SIG-M5 treated with dmso at 0.1 percent for 504 hours (cell line): Measurements from ENCODE around the gene KHDC1L.
A peak's percentile ranks its signal among the peaks of the same experiment; 100 is the strongest.
"Not testable (repeated sequence)": the region's sequence is repeated elsewhere in the genome, so short reads cannot be mapped to it uniquely, and the experiment has no call there.

Source experiments
- DNase-seq: peaks from one replicate; lab custom pipeline; 2025; ENCODE audit not compliant: unreplicated experiment; lab: John Stamatoyannopoulos, UW

KHDC1L gene

GRCh38 chr6:73207221-73207837, 18.0 kb downstream of the KHDC1L start:
- DNase-seq = no peak

- DNase-seq = no peak
These were observed 21.0 kb downstream of the KHDC1L start for GRCh38 chr6:73204252-73204651.

- DNase-seq = peak; percentile 11
These were observed 22.2 kb downstream of the KHDC1L start for GRCh38 chr6:73203098-73203497.

GRCh38 chr6:73200735-73201134, 24.6 kb downstream of the KHDC1L start:
- no peak for DNase-seq

GRCh38 chr6:73200247-73200646, 25.0 kb downstream of the KHDC1L start:
- no peak for DNase-seq

- no peak for DNase-seq
These were observed 30.6 kb downstream of the KHDC1L start for GRCh38 chr6:73194744-73195143.

GRCh38 chr6:73193302-73193701, 32.0 kb downstream of the KHDC1L start:
- not testable (repeated sequence) for DNase-seq

GRCh38 chr6:73182021-73182607, 43.2 kb downstream of the KHDC1L start:
- no peak for DNase-seq

- peak; percentile 85 for DNase-seq
These were observed 44.3 kb downstream of the KHDC1L start for GRCh38 chr6:73180763-73181619.

- DNase-seq = no peak
These were observed 45.1 kb downstream of the KHDC1L start for GRCh38 chr6:73180076-73180738.

GRCh38 chr6:73177221-73177944, 47.9 kb downstream of the KHDC1L start:
- DNase-seq = no peak

GRCh38 chr6:73176057-73176456, 49.2 kb downstream of the KHDC1L start:
- no peak for DNase-seq

- DNase-seq = no peak
These were observed 50.6 kb downstream of the KHDC1L start for GRCh38 chr6:73174646-73175045.
